Mucosa of descending colon (tissue), 3 donors: Measurements from ENCODE around the gene FKBP3. TPM values are rescaled to one million over a fixed set of nuclear protein-coding genes. Genes with fewer than 3 reads are reported as not detected.
"Not testable (repeated sequence)": the region's sequence is repeated elsewhere in the genome, so short reads cannot be mapped to it uniquely, and the experiment has no call there.

Experiments
- ATAC-seq: fragments of 200-7000 bp; cut with Tn5 transposase; one replicate; pipeline ENCODE4 v1.9.1; 2020; ENCODE audit warnings: mild to moderate bottlenecking, moderate library complexity
- DNase-seq, 3 donors: peaks; one replicate each; pipeline ENCODE4 v3.0.0-alpha.2; 2020
- H3K36me3 ChIP-seq: fragments of 200-600 bp; one replicate; pipeline ENCODE4 v1.8.0; 2021; ENCODE audit warnings: low read depth, mild to moderate bottlenecking
- H3K4me1 ChIP-seq: fragments of 200-600 bp; one replicate; pipeline ENCODE4 v1.8.0; 2021; ENCODE audit warnings: low read depth, mild to moderate bottlenecking
- H3K4me3 ChIP-seq: fragments of 200-600 bp; one replicate; pipeline ENCODE4 v1.8.0; 2021; ENCODE audit warnings: mild to moderate bottlenecking
- H3K9me3 ChIP-seq: fragments of 200-600 bp; one replicate; pipeline ENCODE4 v1.8.0; 2021; ENCODE audit warnings: mild to moderate bottlenecking
- CTCF ChIP-seq: fragments of 200-600 bp; IDR thresholded peaks from one replicate; pipeline ENCODE4 v1.8.0; 2022; ENCODE audit warnings: antibody characterized with exemption, mild to moderate bottlenecking
- intact Hi-C, 2 donors: fragments of 100-400 bp; cut with DNase I in 1 of 2; cut with micrococcal nuclease in 1 of 2; formaldehyde crosslinking; loops; one replicate each; pipeline versions ENCODE4 v1.11.0 to v1.11.1; 2022; cut with DNase I, micrococcal nuclease
- total RNA-seq, 3 donors: library from RNA; stranded (reverse); fragmentation: NEBNext Ultra II Directional in 2 of 3; extraction: Animal tissue kit (Norgen Biotek cat#: 25700) in 2 of 3; gene quantifications; one replicate each; pipeline versions ENCODE4 v1.2.1 to v1.2.4, GENCODE V29; 2021 to 2023
- donor health status: DM: no; HTN: no; CAD: no; lungs with moderate emphysema.
- donor health status: DM: no; HTN: no; CAD: no.
- donor health status: DM: no; HTN: yes; CAD: no.

Gene FKBP3
- total RNA-seq, 3 donors from 2014 or later = 46.2 to 51.7 (median 46.2) TPM

DNA sequence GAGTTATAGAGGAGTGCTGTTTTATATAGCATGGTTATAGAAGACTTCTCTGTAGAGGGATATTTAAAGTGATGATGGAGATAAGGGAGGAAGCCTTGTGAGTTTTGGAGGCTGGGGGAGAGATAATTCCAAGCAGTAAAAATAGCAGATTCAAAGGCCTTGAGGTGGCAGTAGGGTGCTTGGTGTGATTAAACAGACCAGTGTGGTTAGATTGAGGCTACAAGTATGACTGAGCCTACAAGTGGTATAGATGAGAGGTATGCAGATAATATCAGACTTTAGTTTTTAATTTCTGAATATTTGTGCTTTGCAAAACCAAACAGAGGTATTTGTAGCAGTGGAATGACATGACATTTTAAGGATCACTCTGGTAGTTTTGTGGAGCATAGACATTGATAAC is 21.8 kb upstream of the FKBP3 start:
- DNase-seq (no peak), ATAC-seq (no peak)
- Histone ChIP-seq H3K9me3 (no peaks in the 10 kb centered on the region), H3K4me3 (no peak overlapping the region), H3K4me1 (no peaks in the 10 kb centered on the region), H3K36me3 (no peaks in the 10 kb centered on the region)
- no peak for TF ChIP-seq CTCF
- intact Hi-C loops = no loop called here

GRCh38 chr14:45150386-45150890 is 16.2 kb upstream of the FKBP3 start:
- intact Hi-C loops = no loop called here
- no peak for TF ChIP-seq CTCF
- H3K9me3 ChIP-seq = no peaks in the 10 kb centered on the region
- no peak for DNase-seq
- no peak for ATAC-seq
- H3K36me3 ChIP-seq = no peaks in the 10 kb centered on the region
- no peaks in the 10 kb centered on the region for H3K4me1 ChIP-seq
- H3K4me3 ChIP-seq = no peak overlapping the region

DNA sequence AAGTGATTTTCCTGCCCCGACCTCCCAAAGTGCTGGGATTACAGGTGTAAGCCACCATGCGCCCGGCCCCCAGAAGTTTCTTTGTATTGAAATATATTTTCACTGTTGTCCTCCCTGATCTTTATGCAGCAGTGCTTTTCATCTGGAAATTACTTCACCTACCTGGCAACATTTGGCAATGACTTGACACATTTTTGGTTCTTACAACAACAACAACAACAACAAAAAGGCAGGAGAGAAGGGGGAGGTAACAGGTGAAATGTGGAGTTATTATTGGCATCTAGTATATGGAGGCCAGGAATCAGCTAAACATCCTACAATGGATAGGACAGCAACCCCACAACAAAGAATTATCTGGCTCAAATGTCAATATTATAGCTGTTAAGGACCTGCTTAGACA is 15.3 kb upstream of the FKBP3 start:
- intact Hi-C loops = no loop called here
- TF ChIP-seq CTCF = no peak
- H3K36me3 ChIP-seq = no peaks in the 10 kb centered on the region

GRCh38 chr14:45145214-45145613 is 10.9 kb upstream of the FKBP3 start:
- Histone ChIP-seq H3K4me3 (no peak overlapping the region), H3K9me3 (no peaks in the 10 kb centered on the region), H3K36me3 (no peaks in the 10 kb centered on the region), H3K4me1 (no peaks in the 10 kb centered on the region)
- intact Hi-C loops = no loop called here
- no peak for TF ChIP-seq CTCF
- DNase-seq (no peak), ATAC-seq (no peak)

More for the DNA sequence above, 15.3 kb upstream of the FKBP3 start:
- H3K4me3 ChIP-seq = no peak overlapping the region
- ATAC-seq (no peak), DNase-seq (no peak)
- H3K9me3 ChIP-seq = no peaks in the 10 kb centered on the region
- no peaks in the 10 kb centered on the region for H3K4me1 ChIP-seq

DNA sequence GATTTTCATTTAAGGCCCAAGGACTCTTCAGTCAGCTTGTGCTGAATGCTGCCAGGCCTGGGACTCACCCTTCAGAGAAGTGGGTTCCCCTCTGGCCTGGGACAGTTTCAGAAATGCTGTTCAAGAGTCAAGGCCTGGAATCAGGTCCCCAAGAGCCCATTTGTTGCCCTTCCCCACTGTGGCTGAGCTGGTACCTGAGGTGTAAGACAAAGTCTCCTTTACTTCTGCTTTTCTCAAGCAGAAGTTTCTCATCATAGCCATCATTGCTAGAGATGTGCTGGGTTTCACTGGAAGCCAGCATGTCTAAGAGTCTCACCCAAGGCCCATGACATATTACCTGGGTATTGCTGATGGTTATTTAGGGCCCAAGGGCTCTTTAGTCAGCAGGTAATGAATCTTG is 10.4 kb upstream of the FKBP3 start:
- Histone ChIP-seq H3K4me1 (no peaks in the 10 kb centered on the region), H3K4me3 (no peak overlapping the region), H3K36me3 (no peaks in the 10 kb centered on the region), H3K9me3 (no peaks in the 10 kb centered on the region)
- DNase-seq (no peak), ATAC-seq (no peak)
- intact Hi-C loops = no loop called here
- TF ChIP-seq CTCF = no peak

DNA sequence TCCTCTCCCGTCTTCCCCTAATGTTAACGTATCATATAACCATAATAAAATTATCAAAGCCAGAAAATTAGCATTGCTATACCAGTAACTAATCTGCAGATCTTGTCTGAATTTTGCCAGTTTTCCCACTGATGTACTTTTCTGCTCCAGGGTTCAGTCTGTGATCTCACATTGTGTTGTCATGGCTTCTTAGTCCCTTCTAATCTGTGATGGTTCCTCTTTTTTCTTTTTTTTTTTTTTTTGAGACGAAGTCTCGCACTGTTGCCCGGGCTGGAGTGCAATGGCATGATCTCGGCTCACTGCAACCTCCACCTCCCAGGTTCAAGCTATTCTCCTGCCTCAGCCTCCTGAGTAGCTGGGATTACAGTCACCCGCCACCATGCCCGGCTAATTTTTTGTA is 7.8 kb upstream of the FKBP3 start:
- intact Hi-C loops, H3K36me3 ChIP-seq, ATAC-seq, H3K4me3 ChIP-seq, H3K4me1 ChIP-seq, DNase-seq, H3K9me3 ChIP-seq: not testable (repeated sequence)
